Measurements from ENCODE around the gene GRK5.

The GRK5 gene

DNA sequence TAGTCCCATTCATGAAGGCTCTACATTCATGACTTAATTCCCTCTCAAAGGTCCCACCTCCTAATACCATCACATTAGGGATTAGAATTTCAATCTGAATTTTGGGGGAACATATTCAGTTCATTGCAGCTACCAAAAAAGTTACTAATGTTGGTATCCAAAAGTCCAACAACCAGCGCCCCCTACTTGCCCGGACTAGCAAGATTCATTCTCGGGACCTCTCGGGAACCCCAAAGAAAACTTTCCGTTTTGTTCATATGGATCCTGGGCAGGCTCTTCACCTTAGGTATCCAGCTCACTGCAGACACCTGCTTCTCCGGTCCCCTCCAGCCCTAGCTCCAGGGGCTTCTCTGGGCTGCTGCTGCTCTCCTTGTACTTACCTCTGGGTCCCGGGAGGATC is 8.9 kb upstream of the GRK5 start:
- no peak for DNase-seq (ENCODE audit: low read depth in 2 of 2)

DNA sequence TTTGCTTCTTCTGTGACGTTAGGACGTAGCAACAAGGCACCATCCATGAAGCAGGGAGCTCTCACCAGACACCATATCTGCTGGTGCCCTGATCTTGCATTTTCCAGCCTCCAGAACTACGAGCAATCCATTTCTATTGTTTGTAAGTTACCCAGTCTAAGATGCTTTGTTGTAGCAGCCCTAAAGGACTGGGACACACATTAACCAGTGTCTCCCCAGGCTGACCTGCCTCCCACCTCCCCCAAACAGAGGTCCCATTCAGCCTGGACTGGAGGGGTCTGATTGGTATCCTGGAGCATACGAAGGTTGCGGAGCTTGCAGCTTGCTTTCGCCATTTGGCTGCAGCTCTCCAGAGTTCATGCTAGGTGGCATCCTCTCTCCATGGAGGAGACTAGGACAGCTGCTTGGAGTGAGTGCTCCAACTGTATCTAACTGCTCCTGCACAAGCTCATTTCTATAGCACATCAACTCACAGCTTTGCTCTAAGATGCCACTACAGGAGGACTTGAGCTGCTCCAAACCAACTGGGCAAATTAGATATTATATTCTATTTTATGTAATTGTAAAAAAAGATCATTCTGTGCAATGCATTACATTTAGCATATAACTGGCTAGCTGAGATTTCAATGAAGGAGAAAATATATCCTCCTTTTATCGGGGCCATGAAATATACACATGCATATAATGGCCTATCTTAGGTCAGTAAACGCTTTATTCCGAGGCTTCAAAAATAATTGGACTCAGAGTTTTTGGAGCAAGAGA is 8.0 kb upstream of the GRK5 start:
- DNase-seq (ENCODE audit: low read depth in 2 of 2) = peak in 1 of 2 donors; percentile 31

DNA sequence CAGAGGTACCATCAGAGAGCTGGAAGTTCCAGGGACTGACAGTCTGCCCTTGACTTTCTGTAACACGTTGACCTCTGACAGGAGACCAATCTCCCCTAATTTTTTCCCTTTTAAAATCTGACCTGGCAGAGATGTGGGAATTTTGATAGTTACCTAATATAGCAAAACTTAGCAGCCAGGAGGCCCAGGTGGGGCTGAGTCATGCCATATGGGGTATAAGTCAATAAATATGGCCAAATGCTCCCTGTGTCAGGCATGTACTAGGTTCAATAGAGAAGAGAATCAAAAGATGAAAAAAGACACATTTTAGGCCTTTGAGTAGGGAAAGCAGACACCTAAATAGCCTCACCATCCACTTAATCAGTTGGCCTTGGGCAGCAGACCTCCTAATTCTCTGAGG is 6.1 kb upstream of the GRK5 start:
- DNase-seq (ENCODE audit: low read depth in 2 of 2) = no peak

DNA sequence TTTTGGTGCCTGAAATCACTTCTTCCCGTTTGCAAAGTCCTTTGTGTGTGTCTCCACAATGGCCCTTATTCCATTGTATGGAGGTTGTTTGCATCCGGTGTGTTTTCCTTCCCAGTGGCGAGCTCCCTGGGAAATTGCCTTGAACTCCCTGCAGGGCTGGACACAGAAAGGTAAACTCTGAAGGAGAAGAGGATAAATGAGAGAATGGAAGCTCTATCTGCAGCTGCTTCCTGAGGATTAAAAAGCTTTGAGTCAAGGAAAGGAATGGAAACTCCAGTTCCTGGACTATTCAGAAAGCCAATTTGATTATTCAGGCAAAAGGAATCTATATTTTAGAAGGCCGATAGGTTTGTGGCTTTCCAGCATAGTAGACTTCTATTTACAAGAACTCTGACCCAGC is 4.4 kb upstream of the GRK5 start:
- DNase-seq (ENCODE audit: low read depth in 2 of 2) = no peak

DNA sequence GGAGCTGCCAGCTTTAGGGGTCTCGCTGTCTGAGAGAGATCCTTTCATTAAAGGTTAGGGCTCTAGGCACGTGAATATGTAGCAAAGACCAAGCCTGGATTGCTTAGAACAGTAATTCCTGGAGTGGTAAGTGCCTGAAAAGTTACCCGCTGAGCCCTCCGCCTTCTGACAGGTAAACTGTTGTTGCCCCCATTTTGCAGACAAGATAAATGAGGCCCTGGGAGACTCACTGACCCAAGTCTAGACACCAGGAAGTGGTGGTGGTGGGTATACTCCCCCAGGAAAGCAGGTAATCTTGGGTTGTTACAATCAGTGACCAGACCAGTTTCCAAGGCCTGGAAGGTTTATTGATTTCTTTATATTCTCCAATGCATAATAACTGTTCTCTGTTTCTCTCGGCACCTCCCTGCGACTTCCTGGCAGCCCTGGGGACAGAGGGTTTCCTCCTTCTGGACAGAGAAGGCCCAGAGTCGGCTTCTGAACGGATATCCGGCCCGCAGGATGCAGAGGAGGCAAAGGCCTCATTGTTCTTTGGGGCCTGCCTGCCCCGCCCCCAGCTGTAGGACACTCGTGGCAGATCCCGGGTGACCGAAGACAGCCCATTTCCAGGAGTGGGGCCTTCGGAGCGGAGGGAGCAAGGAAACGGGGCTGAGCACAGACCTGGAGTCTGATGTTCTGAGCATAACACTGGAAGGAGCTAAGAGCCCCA is 1.3 kb upstream of the GRK5 start:
- DNase-seq (ENCODE audit: low read depth in 2 of 2) = peak in 1 of 2 donors; percentile 30

DNA sequence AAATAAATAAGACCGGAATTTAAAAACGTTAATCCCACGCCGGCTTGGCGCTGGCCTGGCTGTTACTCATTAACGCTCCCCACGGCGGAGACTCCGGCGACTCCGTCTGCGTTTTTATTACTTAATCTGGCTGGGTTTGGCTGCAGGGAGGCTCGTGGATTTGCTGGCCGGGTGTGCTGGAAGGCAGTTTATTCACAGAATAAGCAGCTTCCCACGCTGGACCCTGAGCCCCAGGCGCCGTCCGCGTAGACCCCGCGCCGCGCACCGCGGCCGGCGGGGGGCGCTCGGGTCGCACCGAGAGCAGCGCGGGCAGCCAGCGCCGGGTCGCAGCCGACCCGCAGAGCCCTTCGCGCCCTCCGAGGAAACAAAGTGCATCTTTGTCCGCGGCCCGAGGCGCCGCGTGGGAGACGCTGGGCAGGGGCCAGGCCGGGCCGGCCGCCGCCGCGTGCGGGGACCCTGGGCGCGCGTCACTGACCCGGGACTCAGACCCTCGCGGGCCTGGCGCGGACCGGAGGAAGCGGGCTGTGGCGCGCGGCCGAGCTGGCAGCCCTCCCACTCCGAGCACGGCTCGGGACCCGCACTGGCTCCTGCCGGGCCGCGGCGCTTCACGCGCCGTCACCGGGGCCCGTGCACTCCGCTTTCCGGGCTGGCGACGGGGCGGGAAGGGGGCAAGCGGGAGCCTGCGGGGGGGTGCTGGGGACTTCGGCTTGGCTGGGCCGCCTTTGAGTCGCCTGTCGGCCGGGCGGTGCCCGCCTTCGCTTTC is 587 bp upstream of the GRK5 start:
- DNase-seq (ENCODE audit: low read depth in 2 of 2) = peak; percentile 66 to 73

DNA sequence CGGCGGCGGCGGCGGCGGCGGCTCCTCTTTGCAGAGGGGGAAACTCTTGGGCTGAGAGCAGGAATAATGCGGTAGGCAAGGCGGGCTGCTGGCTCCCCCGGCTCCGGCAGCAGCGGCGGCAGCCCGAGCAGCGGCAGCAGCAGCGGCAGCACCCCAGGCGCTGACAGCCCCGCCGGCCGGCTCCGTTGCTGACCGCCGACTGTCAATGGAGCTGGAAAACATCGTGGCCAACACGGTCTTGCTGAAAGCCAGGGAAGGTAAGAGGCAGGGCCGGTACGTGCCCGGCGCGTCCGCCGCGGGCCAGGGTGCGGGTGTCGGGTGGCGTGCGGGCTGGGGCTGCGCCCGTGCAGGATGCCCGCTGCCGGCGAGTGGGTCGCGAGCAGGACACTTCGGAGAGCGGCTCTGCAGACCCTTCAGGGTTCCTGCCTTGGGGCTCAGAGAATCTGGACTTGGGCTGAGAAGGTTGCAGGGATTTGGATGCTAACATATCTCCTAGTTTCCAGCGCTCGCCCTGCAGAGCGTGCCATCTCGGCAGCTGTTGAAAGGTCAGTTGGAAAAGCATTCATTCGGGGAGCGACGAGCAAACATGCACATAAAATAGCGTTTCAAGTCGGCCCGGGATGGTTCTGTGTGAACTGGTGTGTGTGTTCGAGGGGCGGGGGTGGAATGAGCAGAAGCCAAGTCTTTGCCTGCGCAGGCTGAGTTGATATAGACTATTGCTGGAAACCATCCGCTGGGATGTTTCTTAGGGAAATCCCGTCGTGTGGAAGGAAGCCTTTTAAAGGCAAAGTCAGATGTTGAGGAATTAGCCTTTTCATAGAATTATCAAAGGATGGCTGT is 562 bp downstream of the GRK5 start:
- DNase-seq (ENCODE audit: low read depth in 2 of 2) = peak in 1 of 2 donors; percentile 23

DNA sequence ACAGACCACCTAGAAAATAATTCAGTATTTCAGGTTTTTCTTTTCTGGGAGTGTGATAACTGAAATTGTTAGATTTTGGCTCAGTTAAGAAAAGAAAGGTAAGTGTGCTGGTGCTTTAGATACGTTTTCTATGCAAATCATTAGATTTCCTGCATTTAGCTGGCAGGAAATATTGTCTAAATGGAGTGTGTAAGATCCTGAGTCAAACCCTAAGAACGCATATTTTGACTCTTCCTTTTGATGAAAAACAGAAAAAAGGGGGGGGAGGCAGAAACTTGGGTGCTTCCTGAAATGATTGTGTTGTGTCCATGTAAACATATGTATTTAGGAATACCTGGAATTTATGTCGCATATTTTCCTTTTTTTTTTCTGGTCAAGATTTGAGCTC is 1.2 kb downstream of the GRK5 start:
- no peak for DNase-seq (ENCODE audit: low read depth in 2 of 2)

DNA sequence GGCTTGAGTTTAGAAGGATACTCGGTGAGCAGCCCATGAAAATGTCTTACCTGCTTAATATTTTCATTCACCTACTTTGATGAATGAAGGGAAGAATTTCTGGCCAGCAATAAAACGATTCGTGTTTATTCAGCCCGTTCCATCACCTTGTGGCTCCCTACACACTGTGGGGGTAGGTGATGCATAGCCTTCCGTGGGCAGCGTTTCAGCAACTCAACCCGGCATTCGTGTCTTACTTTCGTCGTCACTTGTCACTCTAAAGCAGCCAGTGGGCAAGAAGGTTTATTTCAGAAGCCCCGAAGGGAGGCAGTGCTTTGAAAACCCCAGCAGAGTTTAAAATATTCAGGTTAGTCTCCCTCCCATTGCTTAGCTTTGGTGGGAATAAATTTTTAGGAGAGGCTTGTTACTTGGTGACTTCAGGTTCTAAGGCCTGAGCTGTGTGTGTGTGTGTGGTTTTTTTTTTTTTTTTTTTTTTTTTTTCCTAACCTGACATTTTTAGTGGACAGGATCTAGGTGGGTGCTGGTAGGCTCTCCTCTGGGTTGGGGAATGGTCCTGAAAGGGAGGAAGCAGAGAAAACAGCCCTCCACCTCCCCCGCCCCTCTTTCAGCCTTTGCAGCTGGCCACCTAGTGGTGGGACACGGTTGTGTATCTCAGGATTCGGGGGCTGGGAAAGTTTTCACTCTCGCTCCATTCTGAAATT is 1.8 kb downstream of the GRK5 start:
- DNase-seq (ENCODE audit: low read depth in 2 of 2) = peak; percentile 42 to 46

DNA sequence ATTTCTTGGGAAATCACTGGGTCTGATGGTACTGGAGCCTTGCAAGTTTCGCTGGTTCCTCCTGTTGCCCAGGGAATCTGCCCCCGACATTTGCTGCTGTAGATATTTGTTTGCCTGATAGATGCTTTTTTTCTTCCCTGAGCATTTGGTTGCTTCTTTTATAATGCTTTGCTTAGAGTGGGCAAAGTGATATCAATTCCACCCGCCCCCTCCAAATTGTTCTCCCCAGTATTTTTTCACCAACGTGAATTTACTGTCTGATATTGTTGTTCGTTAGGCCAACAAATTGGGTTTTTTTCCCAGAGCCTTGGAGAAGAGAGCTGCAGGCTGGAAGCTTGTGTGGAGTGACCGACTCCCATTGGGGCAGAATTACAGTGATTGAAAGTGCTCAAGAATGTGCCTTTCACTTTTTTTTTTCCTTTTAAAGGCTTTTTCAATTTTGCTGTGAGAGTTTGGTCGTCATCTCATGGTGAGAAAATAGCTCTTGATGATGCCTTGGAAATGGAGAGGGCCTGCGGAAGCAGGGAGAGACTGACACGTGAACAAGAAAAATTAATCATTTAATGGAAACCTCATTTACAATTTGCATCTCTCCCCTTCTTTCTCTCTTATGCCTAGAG is 2.5 kb downstream of the GRK5 start:
- no peak for DNase-seq (ENCODE audit: low read depth in 2 of 2)

DNA sequence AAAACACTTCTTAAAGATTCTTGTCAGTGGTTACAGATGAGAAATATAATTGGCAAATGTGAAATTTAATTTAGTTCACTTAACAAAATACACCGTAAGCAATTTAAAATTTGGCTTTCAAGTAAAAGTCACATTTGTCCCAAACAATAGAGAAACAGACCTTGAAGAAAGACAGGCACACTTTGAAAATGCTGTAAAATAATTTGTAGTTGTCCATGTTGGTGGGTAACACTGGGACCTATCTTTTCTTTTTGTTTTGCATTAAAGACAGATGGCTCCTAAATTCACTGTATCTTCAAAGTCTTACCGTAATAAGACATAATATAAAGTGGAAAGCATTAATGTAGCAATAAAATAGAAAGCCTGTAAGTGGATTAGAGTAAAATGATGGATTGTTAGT is 3.3 kb downstream of the GRK5 start:
- DNase-seq (ENCODE audit: low read depth in 2 of 2) = no peak

DNA sequence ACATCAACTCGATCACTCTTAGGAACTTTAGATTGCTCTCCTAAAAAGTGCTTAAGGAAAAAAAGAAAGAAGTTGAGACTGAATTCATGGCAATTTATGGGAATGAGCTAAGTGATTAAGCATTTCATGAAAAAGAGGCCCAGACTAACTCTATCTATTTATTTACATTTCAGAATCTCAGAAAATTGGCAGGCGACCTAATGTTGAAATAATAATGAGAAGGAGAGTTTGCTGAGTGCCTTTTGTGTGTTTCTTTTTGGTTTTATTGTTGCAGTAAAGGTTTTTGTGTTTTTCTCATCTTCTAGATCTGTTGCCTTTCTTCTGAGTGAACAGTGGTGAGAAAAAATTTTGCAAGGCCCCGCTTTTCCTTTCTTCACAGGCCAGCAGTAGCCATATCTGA is 3.8 kb downstream of the GRK5 start:
- no peak for DNase-seq (ENCODE audit: low read depth in 2 of 2)

DNA sequence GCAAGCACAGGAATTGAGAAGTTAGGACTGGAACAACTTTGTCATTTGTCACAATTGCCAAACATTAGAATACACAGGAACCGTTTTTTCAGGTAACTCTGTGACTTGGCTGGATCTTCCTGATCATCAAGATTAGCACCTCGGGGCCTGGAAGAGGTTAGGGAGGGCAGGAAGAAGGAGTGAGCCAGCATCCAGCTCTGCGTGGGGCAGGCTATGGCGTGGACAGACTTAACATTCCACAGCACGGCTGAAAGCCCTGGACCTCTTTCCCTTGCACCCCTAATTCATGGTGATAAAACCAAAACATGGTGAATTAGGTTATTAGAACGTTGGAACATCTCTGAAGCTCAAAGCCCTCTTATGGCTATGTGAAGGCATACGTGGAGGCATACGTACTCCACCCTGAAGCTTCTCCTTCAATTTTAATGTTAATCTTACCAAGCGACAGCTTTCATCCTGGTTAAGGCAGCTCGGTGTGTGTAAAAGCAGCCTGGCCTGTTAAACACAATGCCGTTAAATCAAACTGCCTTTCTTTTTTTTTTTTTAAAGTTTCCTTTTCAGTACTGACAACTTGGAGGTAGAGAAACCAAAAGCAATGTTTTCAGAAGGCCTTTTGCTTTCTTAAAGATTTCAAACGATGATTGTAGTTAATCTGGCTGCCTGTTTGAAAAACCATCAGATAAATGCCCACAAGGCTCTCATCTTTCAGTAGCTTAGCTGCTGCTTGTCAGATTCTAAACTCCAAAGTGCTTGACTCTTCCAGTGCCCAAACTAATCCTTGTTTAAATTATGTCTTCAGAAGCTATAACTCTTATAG is 4.5 kb downstream of the GRK5 start:
- no peak for DNase-seq (ENCODE audit: low read depth in 2 of 2)

DNA sequence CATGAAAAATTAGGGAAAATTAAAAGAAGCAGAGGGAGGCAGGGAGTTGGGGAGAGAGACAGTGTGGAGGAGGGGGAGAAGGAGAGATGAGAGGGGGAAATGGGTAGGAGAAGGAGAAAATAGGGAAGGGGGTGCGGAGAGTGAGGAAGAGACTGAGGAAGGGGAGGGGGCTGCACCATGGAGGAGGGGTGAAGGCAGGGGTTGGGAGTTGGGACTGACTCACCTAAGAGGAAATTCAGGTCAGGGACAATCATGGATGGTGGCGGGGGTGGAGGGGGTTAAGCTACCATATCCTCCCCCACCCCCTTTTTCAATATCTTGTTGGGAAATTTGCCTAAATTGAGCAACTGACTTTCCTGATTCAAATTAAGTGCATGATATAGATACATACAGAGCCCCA is 8.0 kb downstream of the GRK5 start:
- DNase-seq (ENCODE audit: low read depth in 2 of 2) = no peak

DNA sequence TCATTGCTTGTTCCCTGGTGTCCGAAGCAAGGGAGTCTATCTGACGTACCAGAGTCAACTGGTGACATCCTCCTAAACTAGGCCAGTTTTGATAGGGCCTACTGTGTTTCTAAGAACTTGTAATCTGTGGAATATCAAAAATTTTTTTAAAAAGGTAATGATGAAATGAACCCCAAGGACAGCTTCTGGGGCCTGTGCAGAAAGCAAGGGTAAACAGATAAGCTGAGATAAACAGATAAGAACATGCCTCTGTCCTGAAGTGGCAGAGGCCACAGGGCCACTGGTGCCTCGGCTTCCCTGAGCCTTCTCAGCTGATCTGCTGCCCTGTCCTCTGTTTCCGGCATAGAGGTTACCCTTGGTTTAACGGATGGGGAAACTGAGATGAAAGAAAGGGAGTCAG is 8.8 kb downstream of the GRK5 start:
- no peak for DNase-seq (ENCODE audit: low read depth in 2 of 2)

DNA sequence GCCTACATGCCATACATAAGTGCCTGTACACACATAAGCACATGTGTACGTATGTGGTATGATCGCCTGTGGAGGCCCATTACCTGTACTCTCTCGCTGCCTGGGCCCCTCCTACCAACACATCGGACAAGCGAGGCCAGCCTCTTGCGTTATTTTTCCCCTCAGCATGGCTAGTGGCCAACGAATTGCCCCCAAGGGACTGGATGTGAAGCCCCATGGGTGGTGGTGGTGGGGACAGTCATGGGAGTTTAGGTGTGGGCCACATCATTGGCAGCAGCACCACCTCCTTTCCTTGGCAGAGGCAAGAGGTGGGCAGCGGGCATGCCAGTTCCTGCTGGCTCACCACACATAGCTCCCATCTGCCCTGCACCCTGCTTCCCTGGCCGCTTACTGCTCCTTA is 10.0 kb downstream of the GRK5 start:
- no peak for DNase-seq (ENCODE audit: low read depth in 2 of 2)

DNA sequence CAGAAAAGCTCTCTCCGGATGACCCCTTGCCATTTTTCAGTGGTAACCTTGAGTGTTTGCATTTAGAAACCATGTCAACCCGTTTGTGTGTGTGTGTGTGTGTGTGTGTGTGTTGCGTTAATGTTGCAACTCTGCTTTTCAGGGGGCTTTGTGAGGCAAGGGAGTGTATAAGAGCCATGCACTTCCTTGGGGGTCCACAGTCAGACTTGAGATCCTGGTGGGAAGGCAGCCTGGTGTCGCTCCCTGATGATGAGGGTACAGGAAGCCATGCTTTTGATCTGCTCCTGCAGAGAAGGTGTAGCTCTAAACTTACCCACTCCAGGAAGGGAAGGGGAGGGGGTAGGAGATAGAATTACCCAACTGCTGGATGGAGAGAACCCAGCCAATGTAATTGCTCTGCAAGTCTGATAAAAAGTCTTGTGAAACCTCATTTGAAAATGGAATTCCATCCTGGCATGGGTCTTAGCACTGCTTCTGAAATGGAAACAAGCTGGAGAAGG is 10.7 kb downstream of the GRK5 start:
- no peak for DNase-seq (ENCODE audit: low read depth in 2 of 2)

DNA sequence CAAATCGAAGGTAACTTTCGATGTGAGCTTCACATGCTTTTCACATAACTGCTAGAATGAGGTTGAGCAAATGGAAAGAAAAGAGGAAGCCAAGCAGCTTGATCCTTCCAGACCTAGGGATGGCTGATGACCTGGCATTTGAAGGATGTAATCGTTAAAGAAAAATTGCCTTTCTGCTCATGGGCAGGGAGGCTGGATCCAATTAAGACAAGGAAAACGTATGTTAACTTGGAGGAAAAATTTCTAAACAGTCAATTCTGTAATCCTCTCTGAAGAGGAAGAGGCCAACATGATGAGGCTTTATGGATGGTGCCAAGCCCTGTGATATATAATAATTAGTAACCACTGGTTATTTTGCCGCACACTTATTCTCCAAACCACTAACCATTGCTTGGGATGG is 12.5 kb downstream of the GRK5 start:
- DNase-seq (ENCODE audit: low read depth in 2 of 2) = no peak

DNA sequence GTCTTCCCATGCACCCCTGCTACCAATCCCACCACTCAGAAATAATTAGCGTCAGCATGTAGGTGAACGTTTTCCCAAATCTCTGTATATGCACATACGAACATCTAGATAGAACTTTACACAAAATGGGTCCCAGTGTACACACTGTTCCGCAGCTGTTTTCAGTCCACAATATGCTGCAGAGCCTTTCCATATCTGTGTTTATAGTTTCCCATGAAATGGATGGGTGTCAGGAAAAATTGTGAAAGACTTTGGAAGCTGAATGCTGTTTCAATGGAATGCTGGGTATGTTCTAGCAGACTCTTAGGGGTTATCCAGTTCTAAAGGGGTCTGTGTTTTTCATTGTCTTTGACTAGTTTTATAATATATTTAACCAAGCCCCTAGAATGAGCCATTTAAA is 13.8 kb downstream of the GRK5 start:
- no peak for DNase-seq (ENCODE audit: low read depth in 2 of 2)

DNA sequence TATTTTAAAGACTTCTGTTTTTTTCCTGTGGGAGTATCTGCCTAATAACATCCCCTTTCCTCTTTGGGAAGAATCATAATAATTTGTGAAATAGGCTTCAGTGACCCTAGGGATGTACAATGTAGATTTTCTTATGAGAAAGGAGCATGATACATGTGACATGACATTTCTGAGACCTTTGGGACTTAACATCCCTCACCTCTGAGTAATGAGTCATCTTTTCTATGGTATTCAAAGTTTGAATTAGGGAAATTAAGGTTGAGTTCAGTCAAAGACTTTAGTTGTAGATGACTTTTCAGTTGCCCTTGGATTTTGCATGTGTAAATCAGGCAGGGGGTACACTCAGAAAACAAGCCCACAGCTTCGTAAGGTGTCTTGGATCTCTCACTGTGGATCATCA is 14.3 kb downstream of the GRK5 start:
- no peak for DNase-seq (ENCODE audit: low read depth in 2 of 2)
